CD4-positive, alpha-beta T cell treated with Interferon gamma for 1 hour (primary cell): Measurements from ENCODE around the gene KRI1.

ENCODE experiments used
- DNase-seq: peaks from one replicate; pipeline ENCODE4 v3.0.0-alpha.2; 2020

The KRI1 gene

DNA sequence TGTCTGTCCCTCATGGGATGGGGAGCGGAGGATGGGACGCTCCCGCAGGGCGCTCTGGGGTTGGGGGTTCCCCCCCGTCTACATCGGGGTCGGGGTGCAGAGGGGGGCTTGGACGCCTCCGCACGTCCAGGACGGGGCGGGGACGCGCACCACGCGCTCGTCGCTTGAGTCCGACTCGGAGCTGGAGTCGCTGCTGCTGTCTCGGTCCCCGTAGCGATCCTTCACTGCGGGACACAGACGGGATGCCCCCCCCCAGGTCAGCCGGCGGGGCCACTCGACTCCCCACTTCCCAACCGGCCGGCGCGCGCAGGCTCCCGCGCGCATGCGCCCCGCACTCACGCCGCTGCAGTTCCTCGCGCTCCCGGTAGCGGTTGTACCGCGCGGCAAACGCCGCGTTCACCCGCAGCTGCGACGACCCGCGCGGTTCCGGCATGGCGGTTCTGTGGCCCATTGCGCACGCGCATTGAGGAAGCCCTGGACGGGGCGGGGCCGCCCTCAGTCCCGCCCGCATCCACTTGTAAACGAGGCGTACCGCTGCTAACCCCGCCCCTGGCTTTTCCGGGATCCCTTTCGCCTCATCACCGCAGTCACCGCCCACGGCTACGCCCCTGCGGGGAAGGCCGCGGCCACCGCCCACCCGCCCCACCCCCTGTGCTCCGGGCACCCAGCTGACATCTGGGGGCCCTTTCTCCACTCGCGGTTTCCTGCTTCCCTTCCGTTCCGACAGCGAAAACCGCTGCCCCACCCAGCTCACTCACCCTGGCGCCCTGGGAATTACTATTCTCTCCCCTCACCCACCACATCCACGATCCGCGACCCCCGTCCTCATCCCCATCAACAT, at the start of gene KRI1:
KRI1 (minus strand) TSS at position 444 of the 841 bp plus-strand sequence; CDS start at position 433, 11 bp downstream.
- DNase-seq = peak; percentile 99

DNA sequence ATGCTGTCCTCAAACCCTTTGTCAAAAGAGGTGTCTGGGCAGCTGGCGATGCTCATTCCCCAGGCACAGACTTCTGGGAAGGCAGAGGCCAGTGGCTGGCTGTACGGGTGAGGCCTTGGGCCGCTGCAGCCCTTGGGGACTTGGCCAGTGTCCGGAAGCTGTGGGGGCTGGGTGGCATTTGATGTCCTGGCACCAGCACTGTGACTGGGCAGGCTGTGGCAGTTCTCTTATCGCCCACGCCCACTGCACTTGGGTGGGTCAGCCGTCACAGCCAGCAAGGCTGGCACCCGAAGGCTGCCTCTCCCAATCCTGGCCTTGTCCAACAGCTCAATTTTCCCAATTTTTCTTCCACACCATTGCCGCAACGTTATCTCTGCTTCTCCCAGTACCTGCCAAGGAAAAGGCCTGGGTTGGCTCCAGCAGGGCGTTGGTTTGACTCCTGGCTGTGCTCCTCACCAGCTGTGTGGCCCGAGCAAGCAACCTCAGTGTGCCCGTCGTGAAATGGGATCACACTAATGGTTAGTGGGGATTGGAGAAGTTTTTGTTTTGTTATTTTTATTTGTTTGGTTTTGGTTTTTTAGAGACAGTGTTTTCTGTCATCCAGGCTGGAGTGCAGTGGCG, 46.8 kb upstream of the KRI1 start:
- no peak for DNase-seq

GRCh38 chr19:10611907-10612306, 46.1 kb upstream of the KRI1 start:
- DNase-seq = no peak

DNA sequence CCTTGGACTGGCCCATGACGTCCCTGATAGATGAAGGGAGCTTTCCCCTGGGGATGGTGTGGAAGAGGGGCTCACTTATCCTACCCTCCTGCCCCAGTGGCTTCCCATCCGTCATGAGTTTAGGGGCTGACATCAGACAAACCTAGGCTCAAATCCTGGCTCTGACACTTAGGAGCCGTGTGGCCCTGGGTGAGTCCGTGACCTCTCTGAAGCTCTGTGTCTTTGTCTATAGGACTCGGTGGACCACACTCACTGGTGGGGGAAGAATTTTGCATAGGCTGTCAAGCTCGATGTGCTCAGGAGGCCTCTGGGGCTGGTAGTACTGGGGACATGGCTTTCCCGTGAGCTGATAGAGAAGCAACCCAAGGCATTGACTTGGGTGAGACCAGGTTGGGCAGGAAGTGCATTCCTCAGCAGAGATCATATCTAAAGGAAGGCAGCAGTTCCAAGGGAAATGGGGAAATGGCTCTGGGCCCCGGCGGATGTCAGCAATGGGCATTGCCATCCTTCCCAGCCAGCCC, 38.7 kb upstream of the KRI1 start:
- peak; percentile 49 for DNase-seq

DNA sequence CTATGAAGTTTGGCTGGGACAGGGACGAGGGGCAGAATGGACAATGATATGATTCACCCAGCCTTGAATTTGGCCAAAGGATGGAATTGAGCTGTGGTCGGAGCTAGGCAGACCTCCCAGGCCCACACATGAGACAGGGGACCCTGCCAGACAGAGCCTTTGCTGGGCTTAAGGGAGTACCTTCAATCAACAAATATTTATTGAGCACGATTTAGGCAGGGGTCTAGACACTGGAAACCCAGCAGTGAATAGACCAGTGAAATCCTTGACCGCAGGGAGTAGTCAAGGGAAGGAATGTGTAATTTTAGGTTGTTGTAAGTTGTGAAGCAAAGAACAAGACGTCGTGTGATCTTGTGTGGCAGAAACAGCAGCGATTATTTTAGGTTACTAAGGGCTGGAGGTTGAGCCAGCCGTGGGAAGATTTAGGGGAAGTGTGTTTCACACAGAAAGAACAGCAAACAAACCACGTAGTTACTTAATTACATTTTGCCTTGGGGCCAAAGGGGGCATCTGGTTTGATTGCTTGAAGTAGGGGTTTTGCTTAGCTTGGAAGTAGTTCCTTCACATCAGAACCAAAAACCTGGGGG, 38.2 kb upstream of the KRI1 start:
- DNase-seq = peak; percentile 72

DNA sequence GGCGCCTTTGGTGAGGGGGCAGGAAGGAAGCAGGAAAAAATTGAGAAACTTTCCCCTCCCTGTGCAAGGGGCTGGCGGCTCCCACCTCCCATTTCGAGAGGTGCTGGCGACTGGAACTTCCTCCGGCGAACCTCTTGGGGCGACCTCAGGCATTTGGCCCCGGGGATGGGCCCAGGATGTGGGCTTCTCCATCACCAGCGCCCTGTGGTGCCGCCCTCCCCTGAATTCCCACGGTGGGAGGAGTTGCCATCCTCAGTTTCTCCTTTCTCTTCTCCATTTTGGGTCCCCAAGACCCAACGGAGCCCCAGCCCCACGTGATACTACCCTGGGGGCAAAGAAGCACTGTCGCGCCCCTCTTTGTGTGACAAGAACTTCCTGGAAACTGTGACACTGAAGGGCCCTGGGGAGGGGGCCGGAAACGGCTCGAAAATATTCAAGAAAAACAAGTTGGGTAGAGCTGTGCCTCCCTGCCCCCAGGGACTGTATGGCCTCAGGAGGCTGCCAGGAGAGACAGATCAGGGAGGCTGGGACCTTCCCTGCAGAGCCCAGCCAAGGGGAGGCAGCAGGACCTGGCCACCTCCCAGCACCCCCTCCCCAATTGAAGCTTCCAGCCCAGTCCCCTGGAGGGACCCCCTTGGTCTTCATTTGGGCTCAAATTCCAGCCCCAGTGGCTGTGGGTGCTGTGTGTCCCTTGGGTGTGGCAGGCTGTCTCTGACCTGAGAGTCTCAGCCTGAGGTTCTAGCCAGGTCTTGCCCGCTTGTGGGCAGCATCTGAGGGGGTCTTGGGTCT, 37.5 kb upstream of the KRI1 start:
- peak; percentile 93 for DNase-seq

GRCh38 chr19:10602330-10603083, 36.7 kb upstream of the KRI1 start:
- peak; percentile 84 for DNase-seq

DNA sequence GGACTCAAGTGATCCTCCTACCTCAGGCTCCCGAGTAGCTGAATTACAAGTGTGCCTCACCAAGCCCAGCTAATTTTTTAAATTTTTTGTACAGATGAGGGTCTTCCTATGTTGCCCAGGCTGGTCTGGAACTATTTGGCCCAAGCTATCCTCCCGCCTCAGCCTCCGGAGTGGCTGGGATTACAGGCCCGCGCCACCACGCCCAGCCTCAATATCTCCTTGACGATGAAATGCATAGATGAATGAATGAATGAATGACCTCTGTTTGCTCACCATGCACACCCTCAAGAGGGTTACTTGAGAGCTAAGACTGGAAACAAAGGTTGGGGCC, 36.2 kb upstream of the KRI1 start:
- DNase-seq = no peak

DNA sequence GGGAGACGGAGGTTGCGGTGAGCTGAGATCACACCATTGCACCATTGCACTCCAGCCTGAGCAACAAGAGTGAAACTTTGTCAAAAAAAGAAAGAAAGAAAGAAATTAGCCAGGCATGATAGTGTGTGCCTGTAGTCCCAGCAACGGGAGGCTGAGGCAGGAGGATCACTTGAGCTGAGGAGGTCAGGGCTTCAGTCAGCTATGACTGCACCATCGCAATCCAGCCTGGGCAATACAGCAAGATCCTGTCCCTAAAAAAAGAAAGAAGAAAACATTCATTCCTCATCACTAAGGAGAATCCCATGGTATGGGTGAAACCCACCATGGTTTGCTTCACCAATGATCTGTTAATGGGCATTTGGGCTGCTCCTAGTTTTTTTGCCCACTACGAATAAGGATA, 34.3 kb upstream of the KRI1 start:
- no peak for DNase-seq

GRCh38 chr19:10593820-10594637, 28.2 kb upstream of the KRI1 start:
- no peak for DNase-seq

DNA sequence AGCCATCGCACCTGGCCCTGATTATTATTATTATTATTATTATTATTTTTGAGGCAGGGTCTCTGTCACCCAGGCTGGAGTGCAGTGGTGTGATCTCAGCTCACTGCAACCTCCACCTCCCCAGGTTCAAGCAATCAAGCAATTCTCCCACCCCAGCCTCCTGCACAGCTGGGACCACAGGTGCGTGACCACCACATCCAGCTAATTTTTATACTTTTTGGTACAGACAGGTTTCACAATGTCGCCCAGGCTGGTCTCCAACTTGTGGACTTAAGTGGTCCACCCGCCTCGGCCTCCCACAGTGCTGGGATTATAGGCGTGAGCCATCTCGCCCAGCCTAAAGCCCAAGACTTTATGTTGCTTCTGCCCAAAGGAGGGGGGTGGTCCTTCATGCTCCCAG, 27.3 kb upstream of the KRI1 start:
- no peak for DNase-seq

- no peak for DNase-seq
Observed at GRCh38 chr19:10587839-10588150, 22.0 kb upstream of the KRI1 start.

- DNase-seq = no peak
Observed at GRCh38 chr19:10587022-10587838, 21.4 kb upstream of the KRI1 start, which contains the start of gene AP1M2. Gene AP1M2, minus strand, starts transcription at chr19:10587312. Its CDS starts 81 bp downstream, at chr19:10587231.

- no peak for DNase-seq
Observed at GRCh38 chr19:10586396-10586795, 20.6 kb upstream of the KRI1 start.

DNA sequence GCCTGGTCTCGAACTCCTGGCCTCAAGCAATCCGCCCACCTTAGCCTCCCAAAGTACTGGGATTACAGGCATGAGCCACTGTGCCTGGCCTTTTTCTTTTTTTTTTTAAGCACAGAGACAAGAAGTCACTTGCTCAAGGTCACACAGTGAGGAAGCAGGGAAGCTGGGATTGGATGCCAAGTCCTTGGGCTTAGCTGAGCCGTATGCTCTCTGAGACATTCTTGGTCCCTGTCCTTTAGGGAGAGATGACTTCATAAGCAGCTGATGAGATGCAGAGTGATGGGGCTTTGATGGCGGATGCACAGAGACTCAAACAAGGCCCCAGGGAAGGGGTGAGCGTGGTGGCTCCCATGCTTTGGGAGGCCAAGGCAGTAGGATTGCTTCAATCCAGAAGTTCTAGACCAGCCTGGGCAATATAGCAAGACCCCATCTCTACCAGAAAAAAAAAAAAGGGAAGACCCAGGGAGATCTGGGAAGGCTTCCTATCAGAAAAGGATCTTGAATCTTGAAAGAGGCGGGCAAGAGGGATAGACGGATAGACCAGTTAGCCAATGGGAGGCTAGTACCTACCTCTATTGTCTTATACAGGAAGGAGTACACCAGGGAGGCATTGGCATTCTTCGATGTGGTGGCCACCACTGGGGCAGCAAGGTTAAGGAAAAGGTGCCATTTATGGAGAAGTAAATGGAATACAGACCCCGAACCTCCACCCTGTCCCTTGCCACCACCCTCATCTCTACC, 17.4 kb upstream of the KRI1 start:
- DNase-seq = no peak

DNA sequence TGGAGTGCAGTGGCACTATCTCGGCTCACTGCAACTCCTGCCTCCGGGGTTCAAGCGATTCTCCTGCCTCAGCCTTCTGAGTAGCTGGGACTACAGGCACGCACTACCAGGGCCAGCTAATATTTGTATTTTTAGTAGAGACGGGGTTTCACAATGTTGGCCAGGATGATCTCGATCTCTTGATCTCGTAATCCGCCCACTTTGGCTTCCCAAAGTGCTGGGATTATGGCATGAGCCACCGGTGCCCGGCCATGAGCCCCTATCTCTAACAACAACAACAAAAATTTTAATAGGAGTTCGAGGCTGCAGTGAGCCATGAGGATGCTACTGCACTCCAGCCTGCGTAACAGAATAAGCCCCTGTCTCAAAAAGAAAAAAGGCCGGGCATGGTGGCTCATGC, 16.3 kb upstream of the KRI1 start:
- DNase-seq = no peak

DNA sequence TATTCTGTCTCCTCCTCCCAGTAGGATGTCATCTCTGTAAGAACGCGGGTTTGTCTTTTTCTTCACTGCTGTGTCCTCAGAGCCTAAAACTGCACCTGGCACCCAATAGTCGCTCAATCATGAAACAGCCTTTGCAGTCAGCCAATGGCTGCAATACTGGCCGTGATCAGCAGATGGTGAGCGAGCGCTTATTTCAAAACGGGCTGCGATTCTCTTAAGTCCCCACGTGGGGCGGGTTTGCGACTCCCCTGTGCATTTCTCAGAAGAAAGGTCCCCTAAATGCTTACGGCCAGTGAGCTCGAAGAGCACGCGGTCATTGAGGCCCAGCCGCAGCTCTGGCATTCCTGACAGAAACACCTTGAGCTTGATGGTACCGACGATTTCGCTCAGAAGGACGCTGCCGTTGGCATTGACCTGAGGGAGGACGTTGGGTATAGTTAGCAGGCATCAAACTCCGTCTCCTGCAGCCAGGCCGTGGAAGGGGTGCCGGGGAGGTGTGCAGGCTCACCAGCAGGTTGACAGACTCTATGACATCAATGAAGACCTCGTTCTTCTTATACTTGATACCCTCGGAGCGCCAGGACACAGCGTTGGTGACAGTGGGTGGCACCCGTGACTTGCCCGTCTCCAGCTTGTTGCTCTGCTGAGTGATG, 15.3 kb upstream of the KRI1 start:
- DNase-seq = peak; percentile 88

DNA sequence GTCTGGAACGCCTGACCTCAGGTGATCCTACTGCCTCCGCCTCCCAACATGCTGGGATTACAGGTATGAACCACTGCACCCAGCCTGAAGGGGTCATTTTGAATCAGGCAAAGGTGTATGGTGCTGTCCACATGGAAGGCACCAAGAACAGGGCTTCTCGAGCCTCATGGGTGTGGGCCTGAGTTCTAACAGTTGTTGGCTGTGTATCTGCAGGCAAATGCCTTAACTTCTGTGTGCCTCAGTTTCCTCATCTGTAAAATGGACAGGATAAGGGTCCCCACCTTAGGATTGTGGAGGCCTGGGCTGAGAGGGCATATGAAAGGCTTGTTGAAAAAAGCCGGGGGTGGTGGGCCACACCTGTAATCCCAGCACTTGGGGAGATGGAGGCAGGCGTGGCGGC, 12.1 kb upstream of the KRI1 start:
- DNase-seq = no peak

- DNase-seq = no peak
Observed at GRCh38 chr19:10575011-10575716, 9.4 kb upstream of the KRI1 start.
